Measurements from ENCODE around the gene TMEM170A.
"Not testable (repeated sequence)": the region's sequence is repeated elsewhere in the genome, so short reads cannot be mapped to it uniquely, and the experiment has no call there.

TMEM170A gene, protein sequence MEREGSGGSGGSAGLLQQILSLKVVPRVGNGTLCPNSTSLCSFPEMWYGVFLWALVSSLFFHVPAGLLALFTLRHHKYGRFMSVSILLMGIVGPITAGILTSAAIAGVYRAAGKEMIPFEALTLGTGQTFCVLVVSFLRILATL

DNA sequence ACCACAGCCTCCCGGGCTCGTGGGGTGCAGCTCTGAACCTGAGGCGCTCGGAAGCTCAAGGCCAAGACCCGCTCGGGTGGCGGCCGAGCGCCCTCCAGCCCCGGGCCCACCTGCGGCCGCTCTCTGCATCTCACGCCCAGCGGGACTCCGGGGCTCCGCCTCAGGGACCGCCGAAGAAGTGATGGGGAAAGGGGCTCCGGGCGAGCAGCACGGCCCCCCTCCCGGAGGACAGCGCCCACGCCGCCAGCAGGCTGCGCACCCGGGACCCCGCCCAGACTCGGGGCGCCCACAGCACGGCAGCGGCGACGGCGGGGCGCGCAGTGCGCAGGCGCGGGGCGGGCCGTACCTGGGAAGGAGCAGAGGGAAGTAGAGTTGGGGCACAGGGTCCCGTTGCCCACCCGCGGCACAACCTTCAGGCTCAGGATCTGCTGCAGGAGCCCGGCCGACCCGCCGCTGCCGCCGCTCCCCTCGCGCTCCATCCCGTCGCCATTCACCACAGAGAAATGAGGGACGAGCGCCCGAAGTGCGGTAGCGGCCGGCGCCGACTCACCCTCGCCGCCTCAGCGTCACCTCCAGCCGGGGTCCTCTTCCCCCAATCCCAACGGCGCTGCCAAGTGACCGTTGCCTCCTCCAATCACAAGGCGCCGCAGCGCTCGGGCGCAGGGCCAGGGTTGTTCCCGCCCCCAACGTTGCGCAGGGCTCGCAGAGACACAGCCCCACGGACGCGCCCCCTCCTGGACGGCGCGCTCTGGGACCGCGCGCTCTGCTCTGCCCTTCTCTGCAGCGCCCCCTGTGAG lies at the start of gene TMEM170A:
Gene TMEM170A, minus strand, starts transcription at position 568 of the 797 bp plus-strand sequence. Its CDS starts 89 bp downstream, at position 479.
- peak; percentile 96 to 97 for DNase-seq (ENCODE audit: low read depth in 2 of 2)

DNA sequence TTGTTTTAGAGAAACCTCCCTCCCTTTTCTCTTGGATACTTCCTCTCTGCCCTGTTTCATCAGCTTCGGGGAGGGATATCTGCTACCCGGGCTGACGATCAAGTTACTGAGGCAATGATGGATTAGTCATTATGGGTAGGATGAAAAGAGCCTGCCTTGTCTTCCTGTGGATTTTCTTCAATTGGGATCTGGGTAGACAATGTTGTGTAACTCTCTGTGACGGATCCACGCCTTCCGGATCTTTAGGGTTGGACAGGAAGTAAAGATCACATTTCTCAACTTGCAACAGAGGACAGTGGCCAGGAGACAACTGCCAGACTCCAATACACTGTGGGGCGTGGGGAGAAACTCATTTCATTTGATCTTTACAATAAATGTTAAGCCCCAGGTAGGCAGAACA lies 42.1 kb upstream of the TMEM170A start:
- peak; percentile 44 to 54 for DNase-seq (ENCODE audit: low read depth in 2 of 2)

DNA sequence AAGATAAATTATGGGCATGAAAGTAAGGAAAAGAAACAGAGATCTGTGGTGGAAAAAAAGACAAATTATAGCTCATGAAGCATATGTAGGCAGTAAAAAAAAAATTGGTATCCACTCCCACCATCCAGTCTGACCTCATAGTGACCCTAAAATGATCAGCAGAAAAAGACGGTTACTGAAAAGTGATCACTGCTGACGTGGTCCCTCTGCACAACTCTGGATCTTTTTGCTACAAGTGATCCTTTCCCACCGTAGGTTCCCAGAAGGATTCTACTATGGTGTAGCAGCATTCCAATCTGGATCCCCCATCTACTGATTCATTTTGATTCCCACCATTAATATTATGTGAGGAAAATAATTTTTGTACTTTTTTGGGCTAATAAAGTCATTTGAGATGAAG lies 41.6 kb upstream of the TMEM170A start:
- DNase-seq (ENCODE audit: low read depth in 2 of 2) = no peak

DNA sequence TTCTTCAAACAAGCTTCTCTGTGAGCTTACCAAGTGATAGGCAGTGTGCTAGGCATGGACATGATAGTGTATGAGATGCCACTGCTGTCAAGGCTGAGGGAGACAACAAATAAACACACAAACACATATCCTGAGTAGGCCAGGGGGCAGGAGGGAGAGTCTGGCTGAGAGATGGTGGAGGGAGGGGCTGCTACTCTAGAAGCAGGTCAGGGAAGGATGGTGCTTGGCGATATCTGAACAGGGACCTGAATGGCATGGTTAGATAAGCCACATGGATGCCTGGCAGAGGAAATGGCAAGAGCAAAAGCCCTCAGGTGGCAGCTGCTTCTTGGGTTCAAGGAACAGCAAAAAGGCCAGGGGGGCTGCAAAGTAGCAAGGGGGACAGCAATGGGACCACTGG lies 39.3 kb upstream of the TMEM170A start:
- DNase-seq (ENCODE audit: low read depth in 2 of 2) = no peak

DNA sequence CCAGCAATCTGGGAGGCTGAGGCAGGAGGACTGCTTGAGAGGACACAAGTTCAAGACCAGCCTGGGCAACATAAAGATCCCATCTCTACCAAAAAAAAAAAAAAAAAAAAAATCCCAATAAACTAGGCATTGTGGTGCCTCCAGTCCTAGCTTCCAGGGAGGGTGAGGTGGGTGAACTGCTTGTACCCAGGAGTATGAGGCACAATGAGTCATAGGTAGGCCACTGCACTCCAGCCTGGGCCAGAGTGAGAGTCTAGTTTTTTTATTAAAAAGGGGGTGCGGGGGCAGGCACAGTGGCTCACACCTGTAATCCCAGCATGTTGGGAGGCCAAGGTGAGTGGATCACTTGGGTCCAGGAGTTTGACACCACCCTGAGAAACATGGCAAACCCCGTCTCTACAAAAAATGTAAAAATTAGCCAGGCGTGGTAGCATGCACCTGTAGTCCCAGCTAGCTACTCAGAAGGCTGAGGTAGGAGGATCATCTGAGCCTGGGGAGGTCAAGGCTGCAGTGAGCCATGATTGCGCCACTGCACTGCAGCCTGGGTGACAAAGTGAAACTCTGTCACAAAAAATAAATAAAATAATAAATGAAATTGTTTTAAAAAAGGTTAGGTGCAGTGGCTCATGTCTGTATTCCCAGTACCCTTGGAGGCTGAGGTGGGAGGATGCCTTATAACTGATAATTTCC lies 38.6 kb upstream of the TMEM170A start:
- DNase-seq (ENCODE audit: low read depth in 2 of 2) = no peak

DNA sequence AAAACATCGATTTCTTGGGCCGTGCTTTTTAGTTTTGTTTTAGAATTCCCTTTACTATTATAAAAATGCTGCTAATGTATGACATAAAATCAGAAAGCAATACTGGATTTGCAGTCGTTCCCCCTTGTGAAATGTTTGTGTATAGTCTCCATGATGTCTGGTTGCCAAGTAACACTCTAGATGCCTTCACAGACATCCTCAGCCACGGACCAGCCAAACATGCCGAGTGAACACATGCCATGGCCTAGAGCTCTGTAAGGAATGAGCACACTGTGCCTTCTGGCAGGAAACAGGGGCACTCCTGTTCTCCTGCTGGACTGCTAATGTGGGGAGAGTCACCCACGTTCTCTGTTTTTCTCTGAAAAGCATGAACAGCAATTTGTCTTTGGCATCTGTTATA lies 37.3 kb upstream of the TMEM170A start:
- DNase-seq (ENCODE audit: low read depth in 2 of 2) = peak in 1 of 2 experiments; percentile 6

DNA sequence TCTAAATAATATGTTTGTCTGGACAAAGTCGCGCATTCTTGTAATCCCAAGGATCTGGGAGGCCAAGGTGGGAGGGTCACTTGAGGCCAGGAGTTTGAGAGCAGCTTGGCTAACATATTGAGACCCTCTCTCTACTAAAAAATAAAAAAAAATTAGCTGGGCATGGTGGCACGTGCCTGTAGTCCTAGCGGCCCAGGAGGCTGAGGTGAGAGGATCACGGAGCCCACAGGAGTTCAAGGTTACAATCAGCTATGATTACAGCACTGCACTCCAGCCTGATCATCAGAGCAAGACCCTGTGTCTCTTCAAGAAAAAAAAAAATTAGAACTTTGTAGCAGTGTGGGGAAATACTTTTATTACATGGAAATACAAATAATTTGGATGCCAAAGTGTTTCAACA lies 36.9 kb upstream of the TMEM170A start:
- no peak for DNase-seq (ENCODE audit: low read depth in 2 of 2)

DNA sequence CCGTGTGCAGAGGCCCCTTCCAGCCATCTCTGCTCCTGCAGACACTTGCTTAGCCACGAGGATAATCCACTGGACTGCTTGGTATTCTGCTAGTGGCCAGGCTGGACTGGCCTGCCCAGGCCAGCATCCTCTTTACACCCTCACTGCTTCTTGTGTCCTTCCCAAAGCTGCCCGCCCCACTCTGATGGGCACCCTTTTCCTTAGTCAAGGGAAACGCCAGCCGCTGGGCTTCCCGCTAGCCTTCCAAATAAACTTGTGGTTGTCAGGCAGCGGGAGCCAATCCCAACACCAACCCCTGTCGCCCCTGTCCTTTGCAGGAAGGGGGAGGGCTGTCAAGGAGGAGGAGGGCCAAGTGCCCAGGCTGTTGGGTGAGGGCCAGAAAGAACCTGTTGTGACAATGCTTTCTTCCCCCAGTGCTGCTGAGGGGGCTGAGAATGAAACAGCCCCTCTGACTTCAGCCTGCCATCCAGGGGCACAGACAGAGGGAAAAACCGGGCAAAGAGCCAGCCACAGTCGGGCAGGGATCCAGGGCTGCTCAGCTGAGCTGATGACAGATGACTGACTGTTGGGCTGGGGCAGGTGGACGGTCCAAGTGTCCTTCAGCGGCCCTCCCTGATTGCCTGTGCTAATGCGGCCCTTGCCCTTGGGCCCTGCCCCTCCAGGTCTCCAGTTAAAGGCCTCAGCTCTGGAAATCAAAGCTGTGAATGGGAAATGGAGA lies 34.3 kb upstream of the TMEM170A start:
- DNase-seq (ENCODE audit: low read depth in 2 of 2) = not testable (repeated sequence)

DNA sequence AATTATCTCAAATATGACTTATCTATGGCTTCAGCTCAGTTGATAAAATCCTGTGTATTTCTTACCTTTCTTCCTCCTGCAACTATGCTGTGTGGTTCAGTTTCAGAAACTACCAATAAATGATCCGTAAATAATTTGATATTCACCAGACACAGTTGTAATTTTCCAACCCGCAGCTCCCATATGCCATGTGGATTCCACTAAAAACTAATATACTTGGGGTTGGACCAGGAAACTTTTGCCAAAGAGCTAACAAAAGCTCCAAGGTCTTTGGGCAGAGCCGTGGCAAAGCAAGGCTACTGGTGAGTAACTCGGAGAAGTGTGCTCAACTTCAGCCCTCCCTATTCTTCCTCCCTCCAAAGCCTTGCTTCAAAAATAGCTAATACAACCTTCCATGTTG lies 33.1 kb upstream of the TMEM170A start:
- no peak for DNase-seq (ENCODE audit: low read depth in 2 of 2)

DNA sequence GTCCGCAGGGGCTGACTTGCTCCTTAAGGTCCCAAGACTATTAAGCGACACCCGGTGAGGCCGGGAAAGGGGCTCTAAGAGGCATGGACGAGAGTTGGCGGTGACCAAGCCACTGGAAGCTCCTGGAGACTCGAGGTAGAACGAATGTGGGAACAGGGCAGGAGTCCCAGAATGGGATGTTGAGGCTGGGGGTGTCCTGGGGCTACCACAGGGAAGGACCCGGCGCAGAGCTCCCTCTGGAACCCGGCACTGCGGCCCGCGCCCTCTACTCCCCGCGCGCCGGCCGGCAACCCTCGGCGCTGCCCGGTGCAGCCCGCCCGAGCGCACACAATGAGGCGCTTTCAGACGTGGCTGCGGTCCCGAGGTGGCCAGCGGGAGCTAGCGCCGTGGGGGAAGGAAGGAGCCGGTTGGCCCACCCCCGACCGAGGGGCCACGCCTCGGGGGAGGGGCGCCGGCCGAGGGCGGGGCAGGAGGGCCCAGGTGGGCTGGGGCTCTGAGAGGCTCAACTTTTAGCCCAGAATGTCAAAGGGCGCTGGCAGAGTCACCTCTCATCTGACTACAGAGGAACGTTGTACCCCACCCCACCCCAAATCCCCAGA lies 30.7 kb upstream of the TMEM170A start, which contains the start of gene CHST6:
Gene CHST6, minus strand, starts transcription at position 366 of the 599 bp plus-strand sequence. CDS start 15,613 bp downstream, outside the sequence.
- DNase-seq (ENCODE audit: low read depth in 2 of 2) = peak in 1 of 2 experiments; percentile 4

DNA sequence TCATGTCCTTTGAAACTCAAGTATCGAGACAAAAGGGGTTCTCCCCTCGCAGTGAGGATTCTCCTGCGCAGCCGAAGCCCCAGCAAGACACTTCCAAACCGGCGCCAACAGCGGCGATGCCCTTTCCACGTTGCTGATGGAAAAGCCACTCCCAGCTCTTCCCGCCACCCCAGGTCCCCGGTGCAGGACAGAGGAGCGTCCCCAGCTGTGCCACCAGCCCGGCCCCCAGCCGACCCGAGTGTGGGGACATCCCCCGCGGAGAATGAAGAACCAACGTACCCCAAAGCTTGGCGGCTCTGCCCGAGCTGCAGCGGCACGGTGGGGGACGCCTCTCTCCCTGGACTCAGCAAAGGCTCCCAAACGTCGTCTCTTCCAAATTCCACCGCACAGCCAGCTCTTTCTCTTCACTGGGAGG lies 30.2 kb upstream of the TMEM170A start:
- no peak for DNase-seq (ENCODE audit: low read depth in 2 of 2)

DNA sequence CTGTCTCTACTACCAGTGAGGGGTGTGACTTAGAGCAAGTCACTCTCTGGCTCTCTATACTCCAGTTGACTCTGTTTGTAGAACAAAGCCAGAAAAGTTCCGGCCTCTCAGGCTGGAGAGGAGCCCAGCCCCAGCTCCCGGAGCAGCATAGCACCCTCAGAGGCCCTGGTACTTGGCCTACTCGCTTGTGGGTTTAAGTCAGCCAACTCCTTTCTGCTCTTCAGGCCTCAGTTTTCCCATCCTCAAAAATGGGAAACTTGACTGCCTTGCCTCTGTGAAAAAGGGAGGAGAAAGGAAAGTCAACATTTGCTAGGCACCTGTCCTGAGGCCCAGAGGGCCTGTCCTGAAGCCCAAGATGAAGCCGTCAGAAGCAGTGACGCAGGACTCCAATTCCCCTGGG lies 29.7 kb upstream of the TMEM170A start:
- DNase-seq (ENCODE audit: low read depth in 2 of 2) = no peak

DNA sequence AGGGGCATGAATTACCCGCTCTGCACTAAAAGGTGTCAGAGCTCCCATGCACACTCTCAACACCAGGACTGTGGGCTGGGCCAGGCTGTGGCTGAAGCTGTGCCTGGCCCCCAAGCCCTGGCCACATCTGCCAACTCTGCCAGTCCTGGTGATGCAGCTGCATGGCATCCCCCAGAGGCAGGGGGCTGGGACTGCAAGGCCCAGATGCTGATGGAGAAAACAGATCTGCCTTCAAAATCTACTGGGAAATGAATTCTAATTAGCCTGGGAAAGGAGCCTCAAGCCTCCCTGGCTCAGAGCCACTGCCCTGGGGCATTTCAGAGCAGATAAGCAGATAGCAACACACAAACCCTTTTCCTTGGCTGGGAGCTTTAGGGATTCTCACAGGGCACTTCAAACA lies 27.4 kb upstream of the TMEM170A start:
- no peak for DNase-seq (ENCODE audit: low read depth in 2 of 2)

DNA sequence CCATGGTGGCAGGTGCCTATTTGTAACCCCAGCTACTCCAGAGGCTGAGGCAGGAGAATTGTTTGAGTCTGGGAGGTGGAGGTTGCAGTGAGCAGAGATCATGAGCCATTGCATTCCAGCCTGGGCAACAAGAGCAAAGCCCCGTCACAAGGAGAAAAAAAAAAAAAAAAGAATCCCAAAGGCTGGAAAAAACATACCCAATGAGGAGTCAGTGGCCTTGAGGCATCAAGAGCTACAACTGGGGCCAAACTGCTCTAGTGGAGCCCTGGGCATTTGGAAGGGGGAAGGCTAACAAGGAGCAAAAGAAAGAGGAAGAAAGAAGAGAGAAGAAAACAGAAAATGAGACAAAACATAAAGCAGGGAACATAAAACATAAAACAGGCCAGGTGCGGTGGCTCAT lies 23.8 kb upstream of the TMEM170A start:
- DNase-seq (ENCODE audit: low read depth in 2 of 2) = no peak

DNA sequence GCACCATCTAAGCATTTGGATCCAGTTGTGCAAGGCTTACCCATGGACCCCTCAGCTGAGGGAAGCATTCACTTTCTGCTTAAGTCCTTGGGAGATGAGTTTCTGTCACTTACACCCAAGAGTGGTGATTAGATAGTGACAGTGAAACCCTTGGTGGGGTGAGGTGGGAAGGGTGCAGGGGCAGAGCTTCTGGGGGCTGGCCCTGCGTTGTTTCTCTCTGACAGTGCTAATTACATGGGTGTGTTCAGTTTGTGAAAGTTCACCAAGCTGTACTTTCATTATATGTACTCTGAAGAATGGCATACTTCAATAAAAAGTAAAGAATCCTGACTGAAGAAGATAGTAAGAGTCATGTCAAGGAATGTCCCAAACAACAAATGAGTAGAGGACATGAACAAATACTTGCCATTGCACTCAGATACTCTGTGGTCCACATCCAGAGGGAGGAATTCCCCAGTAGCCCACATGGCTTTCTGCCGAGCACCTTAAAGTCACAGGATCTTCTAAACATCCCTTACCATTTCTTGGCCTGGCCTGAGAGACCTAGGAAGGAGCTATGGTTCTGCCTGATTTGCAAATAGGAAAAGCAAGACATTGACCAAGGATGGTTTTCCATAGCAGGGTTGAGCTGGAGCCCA lies 22.3 kb upstream of the TMEM170A start:
- no peak for DNase-seq (ENCODE audit: low read depth in 2 of 2)

DNA sequence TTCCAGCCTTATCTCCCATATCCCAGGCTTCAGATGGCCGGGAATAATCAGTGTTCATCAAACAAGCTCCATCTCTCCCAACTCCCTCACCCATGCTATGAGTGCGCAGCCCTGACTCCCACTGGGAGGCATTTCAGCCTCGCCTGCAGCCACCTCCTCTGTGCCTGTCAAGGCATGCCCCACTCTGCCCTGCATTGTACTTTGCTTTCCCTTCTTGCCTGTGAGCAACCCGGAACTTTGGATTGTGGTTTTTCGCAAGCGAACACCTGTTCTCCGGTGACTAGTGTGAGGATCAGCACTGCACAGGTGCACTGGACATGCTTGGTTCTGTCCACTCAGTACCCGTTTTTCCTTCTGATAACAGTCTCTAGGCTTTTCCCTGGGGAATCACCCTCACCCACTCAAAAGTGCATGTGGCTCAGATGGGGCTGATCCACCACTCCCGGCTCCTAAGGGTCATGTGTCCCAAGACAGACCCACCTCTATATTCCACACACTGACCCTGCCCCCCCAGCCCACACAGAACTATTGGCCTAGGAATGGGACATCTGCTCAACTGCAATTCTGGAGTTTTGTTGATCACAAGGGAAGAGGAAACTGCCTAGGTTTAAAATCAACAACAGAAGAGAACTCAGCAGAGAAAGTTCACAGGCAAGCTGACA lies 21.7 kb upstream of the TMEM170A start:
- DNase-seq (ENCODE audit: low read depth in 2 of 2) = no peak

DNA sequence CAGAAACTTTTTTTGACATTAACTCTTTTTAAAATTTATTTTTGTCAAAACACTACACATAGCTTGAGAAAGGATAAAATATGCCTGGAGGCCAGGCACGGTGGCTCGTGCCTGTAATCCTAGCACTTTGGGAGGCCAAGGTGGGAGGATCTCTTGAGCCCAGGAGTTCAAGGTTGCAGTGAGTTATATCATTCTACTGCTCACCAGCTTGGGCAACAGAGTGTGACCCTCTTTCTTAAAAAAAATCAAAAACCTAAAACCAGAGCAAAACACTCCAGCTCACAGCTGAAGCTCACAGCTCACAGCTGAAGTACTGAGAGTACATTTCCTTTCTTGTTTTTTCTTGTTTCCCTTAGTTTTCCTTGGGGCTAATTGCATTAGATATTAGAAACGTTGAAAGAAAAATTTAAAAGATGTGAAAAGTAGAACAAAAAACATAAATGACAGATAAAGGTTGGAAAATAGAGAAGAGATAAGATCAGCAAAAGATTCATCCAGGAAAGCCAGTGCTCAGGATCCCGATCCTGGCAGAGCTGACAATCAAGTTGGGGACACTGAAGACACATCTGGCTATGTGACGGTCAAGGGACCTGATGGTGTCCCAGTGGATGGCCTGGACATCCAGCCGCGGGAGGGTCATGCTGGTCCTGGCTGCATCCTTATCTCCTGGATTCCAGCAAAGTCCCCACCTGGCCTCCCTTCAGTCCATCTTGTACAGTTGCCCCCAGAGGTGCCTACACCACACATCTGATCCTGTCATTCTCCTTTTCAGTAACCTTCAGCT lies 20.9 kb upstream of the TMEM170A start:
- no peak for DNase-seq (ENCODE audit: low read depth in 2 of 2)

DNA sequence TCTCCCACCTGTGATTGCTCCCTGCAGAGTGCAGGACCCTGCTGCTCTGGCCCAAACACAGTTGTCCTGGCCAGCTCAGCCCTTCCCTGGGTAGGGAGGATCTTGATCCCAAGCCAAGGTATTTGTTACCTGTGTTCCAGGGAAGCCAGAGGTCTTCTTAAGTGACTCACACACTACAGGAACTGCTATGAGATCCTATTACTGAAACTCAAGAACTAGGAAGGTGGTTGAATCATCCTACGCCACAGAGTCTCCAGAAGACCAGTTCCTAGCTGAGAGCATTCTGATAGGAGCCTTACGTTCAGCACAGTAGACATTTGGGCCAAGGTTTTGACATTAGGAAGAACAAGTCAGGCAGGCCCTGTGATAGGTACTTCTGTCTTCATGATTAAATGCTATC lies 18.7 kb upstream of the TMEM170A start:
- DNase-seq (ENCODE audit: low read depth in 2 of 2) = no peak

DNA sequence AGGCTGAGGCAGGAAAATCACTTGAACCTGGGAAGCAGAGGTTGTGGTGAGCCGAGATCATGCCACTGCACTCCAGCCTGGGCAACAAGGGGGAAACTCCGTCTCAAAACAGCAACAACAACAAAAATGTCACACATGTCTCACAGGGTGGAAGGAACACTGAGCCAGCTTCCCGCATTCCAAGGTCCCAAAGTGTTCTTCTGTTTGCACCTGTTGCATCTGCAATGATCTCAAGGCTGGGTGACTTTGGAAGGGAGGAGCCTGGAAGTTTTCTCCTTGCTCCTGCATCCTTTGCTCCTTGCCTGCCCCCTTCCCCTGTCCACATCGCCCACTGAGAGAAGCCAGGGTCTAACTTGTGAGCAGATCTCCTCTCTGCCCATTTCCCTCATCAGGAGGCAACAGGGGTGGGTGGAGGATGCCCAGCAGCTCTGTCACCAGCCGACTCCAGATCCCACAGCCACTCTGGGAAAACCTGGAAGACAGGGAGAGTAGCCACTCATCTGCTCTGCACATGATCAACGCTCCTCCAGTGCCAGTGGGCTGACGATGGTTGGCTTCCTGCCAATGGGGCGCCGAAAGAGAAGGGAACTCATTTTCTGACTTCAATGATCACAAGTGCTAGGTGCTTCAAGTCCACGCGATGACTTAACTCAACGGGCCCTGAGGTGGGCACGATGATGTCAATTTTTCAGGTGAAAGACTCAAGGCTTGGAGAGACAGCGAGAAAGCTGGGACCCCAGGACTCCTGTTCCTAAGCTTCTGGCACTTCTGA lies 18.1 kb upstream of the TMEM170A start:
- DNase-seq (ENCODE audit: low read depth in 2 of 2) = no peak

All from fibroblast of skin of left biceps (primary cell).